OCI-LY7 (cell line): ENCODE results near the gene RNASE3.

Source experiments
- EZH2phosphoT487 ChIP-seq: fragments of 200-600 bp; sonication (generic); IDR thresholded peaks from 2 replicates; pipeline ENCODE4 v1.6.1; 2018; ENCODE audit warnings: low read depth, borderline replicate concordance, mild to moderate bottlenecking, mixed run types, antibody characterized with exemption, low read length, moderate library complexity, mixed read lengths
- TF ChIP-seq, protein P1 (sequence below): fragments of 200-600 bp; sonication (generic); conservative IDR thresholded peaks from 2 replicates; pipeline ENCODE4 v1.5.1; 2014; ENCODE audit warnings: mild to moderate bottlenecking, antibody characterized with exemption, low read length, moderate library complexity, mixed read lengths

- TF ChIP-seq, protein P1, sequence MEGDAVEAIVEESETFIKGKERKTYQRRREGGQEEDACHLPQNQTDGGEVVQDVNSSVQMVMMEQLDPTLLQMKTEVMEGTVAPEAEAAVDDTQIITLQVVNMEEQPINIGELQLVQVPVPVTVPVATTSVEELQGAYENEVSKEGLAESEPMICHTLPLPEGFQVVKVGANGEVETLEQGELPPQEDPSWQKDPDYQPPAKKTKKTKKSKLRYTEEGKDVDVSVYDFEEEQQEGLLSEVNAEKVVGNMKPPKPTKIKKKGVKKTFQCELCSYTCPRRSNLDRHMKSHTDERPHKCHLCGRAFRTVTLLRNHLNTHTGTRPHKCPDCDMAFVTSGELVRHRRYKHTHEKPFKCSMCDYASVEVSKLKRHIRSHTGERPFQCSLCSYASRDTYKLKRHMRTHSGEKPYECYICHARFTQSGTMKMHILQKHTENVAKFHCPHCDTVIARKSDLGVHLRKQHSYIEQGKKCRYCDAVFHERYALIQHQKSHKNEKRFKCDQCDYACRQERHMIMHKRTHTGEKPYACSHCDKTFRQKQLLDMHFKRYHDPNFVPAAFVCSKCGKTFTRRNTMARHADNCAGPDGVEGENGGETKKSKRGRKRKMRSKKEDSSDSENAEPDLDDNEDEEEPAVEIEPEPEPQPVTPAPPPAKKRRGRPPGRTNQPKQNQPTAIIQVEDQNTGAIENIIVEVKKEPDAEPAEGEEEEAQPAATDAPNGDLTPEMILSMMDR = no peak
- TF ChIP-seq EZH2phosphoT487 = no peak
Observed at GRCh38 chr14:20848955-20849570, 42.1 kb upstream of the RNASE3 start.
